Spleen (tissue), 11 donors: Measurements from ENCODE around the gene PRKG1. TPM values are rescaled to one million over a fixed set of nuclear protein-coding genes. Genes with fewer than 3 reads are reported as not detected.

Experiments used
- DNase-seq: peaks from one replicate; pipeline ENCODE4 v3.0.0-alpha.2; 2020
- H3K27ac ChIP-seq, 8 donors: fragments of 200-600 bp; sonication (generic) in 7 of 8; 1 replicate in 4 of 8; 2 replicates in 4 of 8; pipeline versions ENCODE4 v1.5.0 to v1.8.0; 2016 to 2021; ENCODE audit warnings: inconsistent platforms in 4 of 8, mild to moderate bottlenecking in 4 of 8, moderate library complexity in 1 of 8
- H3K27me3 ChIP-seq, 7 donors: fragments of 200-600 bp; sonication (generic) in 6 of 7; replicated peaks in 1 of 7; 1 replicate in 4 of 7; 2 replicates in 3 of 7; pipeline versions ENCODE4 v1.5.0 to v1.8.0; 2016 to 2021; ENCODE audit warnings: inconsistent platforms in 3 of 7, mild to moderate bottlenecking in 1 of 7
- H3K36me3 ChIP-seq, 6 donors: fragments of 200-600 bp; sonication (generic) in 5 of 6; 1 replicate in 4 of 6; 2 replicates in 2 of 6; pipeline versions ENCODE4 v1.5.0 to v1.8.0; 2016 to 2021; ENCODE audit warnings: inconsistent platforms in 2 of 6
- H3K4me1 ChIP-seq, 6 donors: fragments of 200-600 bp; sonication (generic) in 5 of 6; 1 replicate in 3 of 6; 2 replicates in 3 of 6; pipeline versions ENCODE4 v1.5.0 to v1.8.0; 2016 to 2021; ENCODE audit warnings: inconsistent platforms in 3 of 6
- H3K4me3 ChIP-seq, 8 donors: fragments of 200-600 bp; sonication (generic) in 7 of 8; 1 replicate in 4 of 8; 2 replicates in 4 of 8; pipeline versions ENCODE4 v1.5.0 to v1.8.0; 2016 to 2021; ENCODE audit warnings: inconsistent platforms in 4 of 8, mild to moderate bottlenecking in 4 of 8, moderate library complexity in 2 of 8
- H3K9me3 ChIP-seq, 8 donors: fragments of 200-600 bp; sonication (generic) in 7 of 8; 1 replicate in 4 of 8; 2 replicates in 4 of 8; pipeline versions ENCODE4 v1.5.0 to v1.8.0; 2016 to 2021; ENCODE audit warnings: inconsistent platforms in 4 of 8
- POLR2A ChIP-seq, 3 donors: fragments of 450-650 bp; IDR thresholded peaks; one replicate each; pipeline ENCODE4 v1.5.1; 2017; ENCODE audit warnings: antibody characterized with exemption in 3 of 3, mild to moderate bottlenecking in 1 of 3
- POLR2AphosphoS5 ChIP-seq, 3 donors: sonication (generic); formaldehyde crosslinking; IDR thresholded peaks; one replicate each; pipeline ENCODE4 v1.5.1; 2017; ENCODE audit warnings: antibody characterized with exemption in 3 of 3
- WGBS, 5 donors: extraction: QIAGEN DNeasy Blood & Tissue Kit in 3 of 5; methylation state at CpG; one replicate each; pipeline versions ENCODE4 v1.1.5 to v1.1.7; 2013 to 2018; 5-methylcytosine and 5-hydroxymethylcytosine counted together
- intact Hi-C: fragments of 100-400 bp; cut with DNase I; formaldehyde crosslinking; loops from one replicate; pipeline ENCODE4 v1.15.0; 2023; ENCODE audit warnings: low total_unique reads
- polyA plus RNA-seq, 3 donors: library from polyadenylated mRNA; stranded (reverse); fragments of 200-250 nt; gene quantifications; one replicate each; pipeline ENCODE4 v1.2.1, GENCODE V29; 2013
- total RNA-seq, 7 donors: library from RNA; depleted of rRNA in 3 of 7; stranded (reverse); fragments of >200 nt in 3 of 7; fragmentation: NEBNext Ultra II Directional in 4 of 7; extraction: Animal tissue kit (Norgen Biotek cat#: 25700) in 4 of 7; gene quantifications; one replicate each; pipeline versions ENCODE4 v1.1.0 to v1.2.1, GENCODE V29; 2016 to 2021
- TF ChIP-seq, protein P1 (sequence below), 11 experiments: fragments of 200-600 bp in 7 of 11; fragments of 450-650 bp in 4 of 11; sonication (generic) in 4 of 11; IDR thresholded peaks in 8 of 11; conservative IDR thresholded peaks in 3 of 11; 1 replicate in 7 of 11; 2 replicates in 4 of 11; pipeline versions ENCODE4 v1.4.0 to v1.8.0; 2016 to 2021; ENCODE audit warnings: antibody characterized with exemption in 11 of 11, inconsistent platforms in 4 of 11, mild to moderate bottlenecking in 1 of 11
- donor health status: healthy with polysubstance abuse.
- donor health status: DM: no; HTN: no; CAD: no; lungs with moderate emphysema.
- donor health status: DM: no; HTN: no; CAD: no.
- donor health status: Bipolar disorder and iron deficiency.
- donor health status: healthy.
- donor health status: DM: no; HTN: no; CAD: no.
- donor health status: DM: yes; HTN: yes; CAD: no.

The PRKG1 gene
- total and polyA plus RNA-seq, 10 donors, result 0.65 to 10.5 (median 7.2) TPM

DNA sequence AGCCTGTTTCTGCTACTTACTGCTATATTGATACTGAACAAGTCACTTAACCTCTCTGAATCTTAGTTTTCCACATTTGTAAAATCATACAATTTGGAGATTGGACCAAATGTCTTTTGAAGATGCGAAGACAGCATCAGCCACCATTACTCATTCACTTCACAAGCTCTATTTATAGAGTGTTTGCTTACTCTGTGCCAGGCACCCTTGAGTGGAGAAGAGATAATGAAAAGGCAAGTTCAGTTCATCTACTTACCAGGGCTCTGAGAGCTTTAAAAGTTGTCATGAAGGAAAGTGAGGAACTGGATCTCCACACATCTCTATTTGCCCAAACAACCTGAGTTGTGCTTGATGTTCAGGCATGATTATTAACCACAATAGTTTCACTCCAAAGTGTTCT, 347.6 kb downstream of the PRKG1 start:
- intact Hi-C loops, result no loop called here
- no peaks in the 10 kb centered on the region for H3K36me3 ChIP-seq
- no peak for DNase-seq
- H3K4me3 ChIP-seq, result no peak overlapping the region
- TF ChIP-seq, protein P1, sequence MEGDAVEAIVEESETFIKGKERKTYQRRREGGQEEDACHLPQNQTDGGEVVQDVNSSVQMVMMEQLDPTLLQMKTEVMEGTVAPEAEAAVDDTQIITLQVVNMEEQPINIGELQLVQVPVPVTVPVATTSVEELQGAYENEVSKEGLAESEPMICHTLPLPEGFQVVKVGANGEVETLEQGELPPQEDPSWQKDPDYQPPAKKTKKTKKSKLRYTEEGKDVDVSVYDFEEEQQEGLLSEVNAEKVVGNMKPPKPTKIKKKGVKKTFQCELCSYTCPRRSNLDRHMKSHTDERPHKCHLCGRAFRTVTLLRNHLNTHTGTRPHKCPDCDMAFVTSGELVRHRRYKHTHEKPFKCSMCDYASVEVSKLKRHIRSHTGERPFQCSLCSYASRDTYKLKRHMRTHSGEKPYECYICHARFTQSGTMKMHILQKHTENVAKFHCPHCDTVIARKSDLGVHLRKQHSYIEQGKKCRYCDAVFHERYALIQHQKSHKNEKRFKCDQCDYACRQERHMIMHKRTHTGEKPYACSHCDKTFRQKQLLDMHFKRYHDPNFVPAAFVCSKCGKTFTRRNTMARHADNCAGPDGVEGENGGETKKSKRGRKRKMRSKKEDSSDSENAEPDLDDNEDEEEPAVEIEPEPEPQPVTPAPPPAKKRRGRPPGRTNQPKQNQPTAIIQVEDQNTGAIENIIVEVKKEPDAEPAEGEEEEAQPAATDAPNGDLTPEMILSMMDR (IDR thresholded peaks at IDR 0.05 in 8 of 11, conservative IDR thresholded peaks at IDR 0.05 in 3 of 11), result no peak
- TF ChIP-seq POLR2A (IDR thresholded peaks at IDR 0.05), result no peak
- TF ChIP-seq POLR2AphosphoS5 (IDR thresholded peaks at IDR 0.05), result no peak
- H3K27me3 ChIP-seq, result no peaks in the 10 kb centered on the region
- 83 to 94% (median 89%) methylated on average over 1 of the region's 1 CpG for WGBS, 5 donors
- H3K27ac ChIP-seq, result peak overlapping the region in 1 of 8 donors; percentile 7
- no peaks in the 10 kb centered on the region for H3K9me3 ChIP-seq
- no peaks in the 10 kb centered on the region for H3K4me1 ChIP-seq

DNA sequence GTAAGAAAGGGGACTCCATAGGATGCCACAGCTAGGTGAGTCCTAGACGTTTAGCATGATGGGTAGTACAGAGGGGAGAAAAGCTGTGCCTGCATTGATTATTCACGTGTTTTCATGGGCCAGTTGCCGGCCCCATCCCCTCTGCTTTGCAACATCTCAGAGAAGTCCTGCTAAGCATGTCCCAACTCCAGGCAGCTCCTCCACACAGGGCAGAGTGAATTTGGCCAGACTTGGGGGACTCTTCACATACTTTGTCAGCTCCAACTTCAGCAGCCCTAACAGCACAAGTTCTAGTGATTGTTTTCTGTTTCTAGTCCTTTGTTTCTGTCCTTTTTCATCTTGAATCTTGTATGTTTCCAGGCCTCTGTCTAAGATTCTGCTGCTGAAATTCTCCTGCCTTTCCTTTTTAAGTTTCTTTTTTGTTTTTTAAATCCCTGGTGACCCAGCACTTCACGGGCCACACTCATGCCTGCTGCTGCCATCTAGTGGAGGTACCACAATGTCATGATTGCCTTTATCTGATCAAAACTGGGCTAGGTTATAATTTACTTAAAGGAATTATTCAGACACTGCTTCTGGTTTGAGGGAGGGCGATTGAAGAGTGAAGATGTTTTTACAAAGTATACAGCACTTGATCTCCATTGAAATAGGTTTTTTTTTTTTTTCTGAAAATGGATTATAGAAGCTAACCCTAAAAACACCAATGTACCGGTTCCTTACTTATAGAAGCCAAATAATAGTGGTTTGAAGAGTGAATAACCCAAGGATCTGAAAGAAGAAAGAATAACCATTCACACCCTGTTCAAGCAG, 348.2 kb downstream of the PRKG1 start:
- H3K9me3 ChIP-seq, result no peaks in the 10 kb centered on the region
- WGBS, 5 donors, result 55 to 62% (median 58%) methylated on average over 6 of the region's 6 CpGs
- no peak for DNase-seq
- no peaks in the 10 kb centered on the region for H3K27me3 ChIP-seq
- TF ChIP-seq POLR2AphosphoS5 (IDR thresholded peaks at IDR 0.05) (no peak), POLR2A (IDR thresholded peaks at IDR 0.05) (no peak)
- TF ChIP-seq, protein P1 (IDR thresholded peaks at IDR 0.05 in 8 of 11, conservative IDR thresholded peaks at IDR 0.05 in 3 of 11), result peak; percentile 20 to 69 (median 47)
- peak overlapping the region in 1 of 8 donors; percentile 7 for H3K27ac ChIP-seq
- no peaks in the 10 kb centered on the region for H3K4me1 ChIP-seq
- H3K4me3 ChIP-seq, result no peak overlapping the region
- intact Hi-C loops, result no loop called here
- no peaks in the 10 kb centered on the region for H3K36me3 ChIP-seq

DNA sequence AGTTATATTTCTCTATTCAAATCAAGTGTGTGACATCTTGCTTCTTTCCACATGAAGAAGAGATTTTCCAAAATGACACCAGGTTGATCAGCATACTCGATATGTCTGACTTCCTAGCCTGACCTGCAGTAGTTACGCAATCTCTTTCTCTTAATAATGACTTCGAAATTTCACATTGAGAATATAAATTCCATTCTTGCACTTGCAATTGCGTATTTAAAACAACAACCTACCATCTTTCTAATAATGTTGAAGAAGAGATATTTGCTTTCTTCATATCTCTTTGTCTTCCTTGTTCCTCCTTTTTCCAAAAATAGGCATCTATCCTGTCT, 348.8 kb downstream of the PRKG1 start:
- Histone ChIP-seq H3K36me3 (no peaks in the 10 kb centered on the region), H3K27ac (no peak overlapping the region), H3K9me3 (no peaks in the 10 kb centered on the region), H3K27me3 (no peaks in the 10 kb centered on the region), H3K4me1 (no peaks in the 10 kb centered on the region), H3K4me3 (no peak overlapping the region)
- intact Hi-C loops, result no loop called here
- 58 to 81% (median 62%) methylated on average over 4 of the region's 4 CpGs for WGBS, 5 donors
- TF ChIP-seq, protein P1 (IDR thresholded peaks at IDR 0.05 in 8 of 11, conservative IDR thresholded peaks at IDR 0.05 in 3 of 11), result no peak
- TF ChIP-seq POLR2A (IDR thresholded peaks at IDR 0.05) (no peak), POLR2AphosphoS5 (IDR thresholded peaks at IDR 0.05) (no peak)
- DNase-seq, result no peak

DNA sequence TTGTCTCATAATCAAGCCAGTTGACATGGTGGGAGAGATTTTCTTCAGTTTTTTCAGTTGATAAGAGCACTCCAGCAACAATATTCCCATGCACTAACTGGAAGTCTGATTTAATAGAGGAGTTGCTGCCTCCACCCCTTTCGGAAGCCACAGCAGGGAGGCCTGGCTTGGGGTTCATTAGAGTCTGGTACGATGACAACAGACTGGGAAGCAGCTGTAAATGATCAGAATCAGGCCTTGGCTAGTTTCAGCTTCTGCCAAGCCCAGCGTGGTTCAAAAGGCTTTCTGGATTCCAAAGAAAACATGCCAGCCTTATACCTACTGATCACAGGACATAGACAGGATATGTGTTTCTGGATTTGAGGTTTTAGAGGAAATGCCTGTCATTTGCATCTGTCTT, 351.1 kb downstream of the PRKG1 start:
- DNase-seq, result no peak
- TF ChIP-seq POLR2AphosphoS5 (IDR thresholded peaks at IDR 0.05) (no peak), POLR2A (IDR thresholded peaks at IDR 0.05) (no peak)
- TF ChIP-seq, protein P1 (IDR thresholded peaks at IDR 0.05 in 8 of 11, conservative IDR thresholded peaks at IDR 0.05 in 3 of 11), result no peak
- Histone ChIP-seq H3K36me3 (no peaks in the 10 kb centered on the region), H3K4me3 (no peak overlapping the region), H3K27me3 (no peaks in the 10 kb centered on the region), H3K27ac (no peak overlapping the region), H3K4me1 (no peaks in the 10 kb centered on the region), H3K9me3 (no peaks in the 10 kb centered on the region)
- intact Hi-C loops, result no loop called here
- WGBS, 5 donors, result 35 to 68% (median 61%) methylated on average over 3 of the region's 3 CpGs
